PC-3 (cell line): Measurements from ENCODE around the gene CDH13. TPM values are rescaled to one million over a fixed set of nuclear protein-coding genes. Genes with fewer than 3 reads are reported as not detected.

Experiments used
- ATAC-seq: fragments of 200-7000 bp; cut with Tn5 transposase; 2 replicates; pipeline ENCODE4 v1.9.1; 2020; ENCODE audit warnings: mild to moderate bottlenecking, moderate library complexity
- BruUV-seq: library from RNA; stranded (reverse); fragments of 400-500 nt; replicated peaks from 2 replicates; lab custom pipeline; 2021; lab: Mats Ljungman, UMichigan
- CTCF ChIA-PET: fragments of 300-600 bp; sonication (Branson Sonifier 250); formaldehyde crosslinking; loops from one replicate; lab custom pipeline; 2022; ENCODE audit warnings: antibody characterized with exemption; lab: Charles Lee
- POLR2A ChIA-PET: fragments of 300-600 bp; sonication (Branson Sonifier 250); formaldehyde crosslinking; loops from one replicate; lab custom pipeline; 2022; ENCODE audit warnings: antibody characterized with exemption; ENCODE audit not compliant: unreplicated experiment; lab: Charles Lee
- DNase-seq: peaks from one replicate; pipeline ENCODE4 v3.0.0-alpha.2; 2015
- H2AFZ ChIP-seq: fragments of 300-600 bp; sonication (generic); 2 replicates; pipeline ENCODE4 v1.6.0; 2016; ENCODE audit warnings: antibody characterized with exemption, low read length
- H3F3A ChIP-seq: fragments of 300-600 bp; sonication (generic); one replicate; pipeline ENCODE4 v1.6.0; 2017; ENCODE audit warnings: antibody characterized with exemption, low read length, control low read depth, mild to moderate bottlenecking; ENCODE audit not compliant: unreplicated experiment
- H3K27ac ChIP-seq: fragments of 300-600 bp; sonication (generic); 2 replicates; pipeline ENCODE4 v1.5.1; 2016; ENCODE audit warnings: mild to moderate bottlenecking, low read length
- H3K27me3 ChIP-seq: fragments of 300-600 bp; sonication (generic); 2 replicates; pipeline ENCODE4 v1.6.1; 2016; ENCODE audit warnings: low read length, mixed read lengths
- H3K36me3 ChIP-seq: fragments of 300-600 bp; sonication (generic); 2 replicates; pipeline ENCODE4 v1.6.1; 2016; ENCODE audit warnings: low read depth, mixed run types, low read length, mixed read lengths
- H3K4me1 ChIP-seq: fragments of 300-600 bp; sonication (generic); 2 replicates; pipeline ENCODE4 v1.5.1; 2016; ENCODE audit warnings: low read length; ENCODE audit not compliant: insufficient read depth
- H3K4me2 ChIP-seq: fragments of 300-600 bp; sonication (generic); 2 replicates; pipeline ENCODE4 v1.6.0; 2016; ENCODE audit warnings: low read length
- H3K4me3 ChIP-seq: fragments of 300-600 bp; sonication (generic); 2 replicates; pipeline ENCODE4 v1.5.1; 2016; ENCODE audit warnings: mild to moderate bottlenecking, low read length, mixed read lengths
- H3K79me2 ChIP-seq: fragments of 300-600 bp; sonication (generic); 2 replicates; pipeline ENCODE4 v1.6.1; 2017; ENCODE audit warnings: low read length, mixed read lengths
- H3K9ac ChIP-seq: fragments of 300-600 bp; sonication (generic); 2 replicates; pipeline ENCODE4 v1.6.0; 2016; ENCODE audit warnings: mild to moderate bottlenecking, low read length
- H3K9me2 ChIP-seq: fragments of 300-600 bp; sonication (generic); replicated peaks from 2 replicates; pipeline ENCODE4 v1.6.1; 2016; ENCODE audit warnings: mixed run types, low read length, mixed read lengths
- H3K9me3 ChIP-seq: fragments of 300-600 bp; sonication (generic); 2 replicates; pipeline ENCODE4 v1.6.1; 2016; ENCODE audit warnings: low read length, mixed read lengths
- H4K20me1 ChIP-seq: fragments of 300-600 bp; sonication (generic); 2 replicates; pipeline ENCODE4 v1.6.1; 2016; ENCODE audit warnings: low read length, mixed read lengths
- EZH2 ChIP-seq: fragments of 300-600 bp; sonication (generic); IDR thresholded peaks from one replicate; pipeline ENCODE4 v1.6.1; 2017; ENCODE audit warnings: antibody characterized with exemption, mild to moderate bottlenecking, low read length; ENCODE audit not compliant: unreplicated experiment
- EZH2phosphoT487 ChIP-seq: fragments of 300-600 bp; sonication (generic); IDR thresholded peaks from 2 replicates; pipeline ENCODE4 v1.6.1; 2018; ENCODE audit warnings: mild to moderate bottlenecking, antibody characterized with exemption, low read length, borderline replicate concordance
- intact Hi-C: fragments of 100-400 bp; cut with micrococcal nuclease; formaldehyde crosslinking; loops from 2 replicates; pipeline ENCODE4 v1.9.0; 2023
- total RNA-seq: library from RNA; depleted of rRNA; stranded (reverse); fragments of >200 nt; gene quantifications from 2 replicates; pipeline ENCODE4 v1.2.3, GENCODE V29; 2014
- TF ChIP-seq, protein P1 (sequence below): fragments of 300-600 bp; sonication (generic); conservative IDR thresholded peaks from 2 replicates; pipeline ENCODE4 v1.5.1; 2017; ENCODE audit warnings: antibody characterized with exemption, low read depth, mild to moderate bottlenecking, low read length

Gene CDH13
- total RNA-seq, 1 experiment from 2014 or later, result 0.36 TPM

DNA sequence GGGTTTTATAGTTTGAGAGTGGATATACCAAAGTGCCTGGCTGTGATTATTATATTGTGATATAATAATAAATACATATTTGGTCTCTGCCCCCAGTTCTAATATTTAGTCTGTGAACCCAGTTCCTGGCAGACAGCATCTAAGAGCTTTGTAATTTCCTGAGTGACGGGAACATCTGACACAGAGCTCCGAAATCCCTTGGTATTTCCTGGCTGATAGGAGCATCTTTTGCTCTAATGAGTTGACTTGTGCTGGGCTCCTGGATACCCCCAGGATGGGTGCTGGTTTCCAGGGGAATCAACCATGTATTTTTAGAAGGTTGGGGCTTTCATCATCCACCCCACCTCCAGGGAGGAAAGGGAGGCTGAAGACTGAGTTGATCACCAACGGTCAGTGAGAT is 187.3 kb downstream of the CDH13 start:
- Histone ChIP-seq H3K27me3 (no peaks in the 10 kb centered on the region), H3F3A (no peaks in the 10 kb centered on the region), H3K4me1 (no peaks in the 10 kb centered on the region), H3K4me2 (no peak overlapping the region), H3K9ac (no peak overlapping the region), H3K79me2 (no peaks in the 10 kb centered on the region), H3K4me3 (no peak overlapping the region), H3K27ac (no peak overlapping the region), H3K9me3 (no peaks in the 10 kb centered on the region), H2AFZ (no peak overlapping the region), H3K36me3 (no peaks in the 10 kb centered on the region), H3K9me2 (no peaks in the 10 kb centered on the region), H4K20me1 (no peaks in the 10 kb centered on the region)
- ChIA-PET CTCF (no interaction called here), POLR2A (no interaction called here)
- intact Hi-C loops, result no loop called here
- TF ChIP-seq EZH2phosphoT487 (no peak), EZH2 (no peak)
- TF ChIP-seq, protein P1, sequence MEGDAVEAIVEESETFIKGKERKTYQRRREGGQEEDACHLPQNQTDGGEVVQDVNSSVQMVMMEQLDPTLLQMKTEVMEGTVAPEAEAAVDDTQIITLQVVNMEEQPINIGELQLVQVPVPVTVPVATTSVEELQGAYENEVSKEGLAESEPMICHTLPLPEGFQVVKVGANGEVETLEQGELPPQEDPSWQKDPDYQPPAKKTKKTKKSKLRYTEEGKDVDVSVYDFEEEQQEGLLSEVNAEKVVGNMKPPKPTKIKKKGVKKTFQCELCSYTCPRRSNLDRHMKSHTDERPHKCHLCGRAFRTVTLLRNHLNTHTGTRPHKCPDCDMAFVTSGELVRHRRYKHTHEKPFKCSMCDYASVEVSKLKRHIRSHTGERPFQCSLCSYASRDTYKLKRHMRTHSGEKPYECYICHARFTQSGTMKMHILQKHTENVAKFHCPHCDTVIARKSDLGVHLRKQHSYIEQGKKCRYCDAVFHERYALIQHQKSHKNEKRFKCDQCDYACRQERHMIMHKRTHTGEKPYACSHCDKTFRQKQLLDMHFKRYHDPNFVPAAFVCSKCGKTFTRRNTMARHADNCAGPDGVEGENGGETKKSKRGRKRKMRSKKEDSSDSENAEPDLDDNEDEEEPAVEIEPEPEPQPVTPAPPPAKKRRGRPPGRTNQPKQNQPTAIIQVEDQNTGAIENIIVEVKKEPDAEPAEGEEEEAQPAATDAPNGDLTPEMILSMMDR, result no peak
- no TSS peak for BruUV-seq
- no peak for DNase-seq
- ATAC-seq, result no peak

DNA sequence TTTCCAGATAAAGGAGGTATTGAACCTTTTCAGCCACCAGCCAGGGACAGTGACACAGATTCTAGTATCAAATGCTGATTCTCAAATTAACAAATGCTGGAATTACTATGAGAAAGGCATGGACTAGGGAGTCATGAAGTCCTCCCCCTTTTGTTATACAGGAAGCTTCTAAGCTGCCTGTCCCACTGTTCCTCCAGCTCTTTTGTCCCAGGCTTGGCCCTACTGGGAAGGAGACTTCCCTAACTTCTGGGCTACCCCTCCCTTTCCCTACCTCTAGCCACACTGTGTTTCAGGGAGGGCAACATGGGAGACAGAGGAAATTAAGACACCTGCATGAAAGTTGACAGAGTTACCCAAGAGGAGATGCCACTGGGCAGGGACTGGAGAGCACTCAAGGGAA is 192.5 kb downstream of the CDH13 start:
- Histone ChIP-seq H3K4me3 (no peak overlapping the region), H3K4me1 (no peaks in the 10 kb centered on the region), H3F3A (no peaks in the 10 kb centered on the region), H3K36me3 (no peaks in the 10 kb centered on the region), H3K4me2 (no peak overlapping the region), H4K20me1 (no peaks in the 10 kb centered on the region), H3K27me3 (no peaks in the 10 kb centered on the region), H3K9ac (no peak overlapping the region), H3K79me2 (no peaks in the 10 kb centered on the region), H3K9me3 (no peaks in the 10 kb centered on the region), H2AFZ (no peak overlapping the region), H3K27ac (no peak overlapping the region), H3K9me2 (no peaks in the 10 kb centered on the region)
- DNase-seq (no peak), ATAC-seq (no peak)
- TF ChIP-seq, protein P1, result no peak
- no peak for TF ChIP-seq EZH2
- no peak for TF ChIP-seq EZH2phosphoT487
- CTCF ChIA-PET, result no interaction called here
- intact Hi-C loops, result no loop called here
- POLR2A ChIA-PET, result no interaction called here
- BruUV-seq, result no TSS peak

- no peaks in the 10 kb centered on the region for H3K36me3 ChIP-seq
- H3K9ac ChIP-seq, result no peak overlapping the region
- no peaks in the 10 kb centered on the region for H3K27me3 ChIP-seq
- DNase-seq (no peak), ATAC-seq (no peak)
- no peaks in the 10 kb centered on the region for H3K79me2 ChIP-seq
- H3K4me1 ChIP-seq, result no peaks in the 10 kb centered on the region
- TF ChIP-seq, protein P1, result no peak
- TF ChIP-seq EZH2 (no peak), EZH2phosphoT487 (no peak)
- 0 out of 2 replicates have a peak, but pooled peaks cover 3% of the 10 kb centered on the region for H3K9me3 ChIP-seq
- BruUV-seq, result no TSS peak
- H3K27ac ChIP-seq, result no peak overlapping the region
- no peak overlapping the region for H3K4me3 ChIP-seq
- ChIA-PET POLR2A (no interaction called here), CTCF (no interaction called here)
- H2AFZ ChIP-seq, result no peak overlapping the region
- intact Hi-C loops, result no loop called here
- no peaks in the 10 kb centered on the region for H3F3A ChIP-seq
- no peaks in the 10 kb centered on the region for H4K20me1 ChIP-seq
- no peaks in the 10 kb centered on the region for H3K9me2 ChIP-seq
- no peak overlapping the region for H3K4me2 ChIP-seq
Observed at GRCh38 chr16:82820855-82821254, 194.1 kb downstream of the CDH13 start.
